Myocyte (in vitro differentiated cells): Measurements from ENCODE around the gene FBXO5. TPM values are rescaled to one million over a fixed set of nuclear protein-coding genes. Genes with fewer than 3 reads are reported as not detected.

Experiments
- DNase-seq: peaks from one replicate; pipeline ENCODE4 v3.0.0-alpha.2; 2012; ENCODE audit warnings: low read depth
- total RNA-seq: library from RNA; depleted of rRNA; stranded (reverse); fragments of >200 nt; gene quantifications from 2 replicates; pipeline ENCODE4 v1.2.3, GENCODE V29; 2014

FBXO5 gene
- total RNA-seq, 1 donor from 2014 or later = 5.3 TPM

- DNase-seq = peak; percentile 6
Observed at GRCh38 chr6:152952045-152952444, 30.8 kb downstream of the FBXO5 start.

- no peak for DNase-seq
Observed at GRCh38 chr6:152950240-152950639, 32.6 kb downstream of the FBXO5 start.

- DNase-seq = peak; percentile 67
Observed at GRCh38 chr6:152948150-152948768, 34.6 kb downstream of the FBXO5 start.

- DNase-seq = no peak
Observed at GRCh38 chr6:152946995-152947394, 35.8 kb downstream of the FBXO5 start.

- DNase-seq = no peak
Observed at GRCh38 chr6:152946484-152946883, 36.4 kb downstream of the FBXO5 start.

- DNase-seq = no peak
Observed at GRCh38 chr6:152943260-152943897, 39.5 kb downstream of the FBXO5 start.

GRCh38 chr6:152942319-152942869 is 40.4 kb downstream of the FBXO5 start:
- no peak for DNase-seq

GRCh38 chr6:152941746-152942145 is 41.1 kb downstream of the FBXO5 start:
- no peak for DNase-seq

- DNase-seq = no peak
Observed at GRCh38 chr6:152932865-152933264, 50.0 kb downstream of the FBXO5 start.

- DNase-seq = no peak
Observed at GRCh38 chr6:152922706-152923105, 60.1 kb downstream of the FBXO5 start.

Other genes with a start within 250 kb of the FBXO5 start
- gene VIP, start 232.2 kb downstream of the FBXO5 start, total RNA-seq = not detected in 2 replicates
- gene MTRF1L, start 19.7 kb upstream of the FBXO5 start, total RNA-seq = 19.0 and 21.9 TPM in 2 replicates
- gene RGS17, start 148.2 kb upstream of the FBXO5 start, total RNA-seq = 4.7 and 6.7 TPM in 2 replicates